Measurements from ENCODE around the gene CAPZA3.

The CAPZA3 gene

GRCh38 chr12:18731156-18731555 is 6.8 kb upstream of the CAPZA3 start:
- TF ChIP-seq REST (IDR thresholded peaks at IDR 0.05; ENCODE audit: insufficient read depth in 1 of 2, low read depth in 2 of 2, low read length in 2 of 2): no peak
- TF ChIP-seq POLR2AphosphoS5 (IDR thresholded peaks at IDR 0.05; ENCODE audit: low read depth, low read length): no peak
- TF ChIP-seq TAF1 (IDR thresholded peaks at IDR 0.05; ENCODE audit: borderline replicate concordance, insufficient read depth, low read length): no peak
- TF ChIP-seq SIN3A (IDR thresholded peaks at IDR 0.05; ENCODE audit: borderline replicate concordance, insufficient read depth, low read length): no peak
- no peak for TF ChIP-seq FOXP2 (optimal IDR thresholded peaks at IDR 0.05; ENCODE audit: borderline replicate concordance, extremely low read depth, extremely low read length, insufficient read depth)

- TF ChIP-seq FOXP2 (optimal IDR thresholded peaks at IDR 0.05; ENCODE audit: borderline replicate concordance, extremely low read depth, extremely low read length, insufficient read depth): no peak
- no peak for TF ChIP-seq POLR2AphosphoS5 (IDR thresholded peaks at IDR 0.05; ENCODE audit: low read depth, low read length)
- no peak for TF ChIP-seq SIN3A (IDR thresholded peaks at IDR 0.05; ENCODE audit: borderline replicate concordance, insufficient read depth, low read length)
- no peak for TF ChIP-seq REST (IDR thresholded peaks at IDR 0.05; ENCODE audit: insufficient read depth in 1 of 2, low read depth in 2 of 2, low read length in 2 of 2)
- no peak for TF ChIP-seq TAF1 (IDR thresholded peaks at IDR 0.05; ENCODE audit: borderline replicate concordance, insufficient read depth, low read length)
Measured at GRCh38 chr12:18747895-18748294, 10.0 kb downstream of the CAPZA3 start.

- TF ChIP-seq REST (IDR thresholded peaks at IDR 0.05; ENCODE audit: insufficient read depth in 1 of 2, low read depth in 2 of 2, low read length in 2 of 2): peak in 1 of 2 experiments; percentile 74; a peak in 2 of 4 replicates
- no peak for TF ChIP-seq SIN3A (IDR thresholded peaks at IDR 0.05; ENCODE audit: borderline replicate concordance, insufficient read depth, low read length)
Measured at GRCh38 chr12:18749386-18749957, 11.6 kb downstream of the CAPZA3 start.

GRCh38 chr12:18750085-18750484 is 12.2 kb downstream of the CAPZA3 start:
- no peak for TF ChIP-seq SIN3A (IDR thresholded peaks at IDR 0.05; ENCODE audit: borderline replicate concordance, insufficient read depth, low read length)
- no peak for TF ChIP-seq FOXP2 (optimal IDR thresholded peaks at IDR 0.05; ENCODE audit: borderline replicate concordance, extremely low read depth, extremely low read length, insufficient read depth)
- no peak for TF ChIP-seq TAF1 (IDR thresholded peaks at IDR 0.05; ENCODE audit: borderline replicate concordance, insufficient read depth, low read length)
- no peak for TF ChIP-seq POLR2AphosphoS5 (IDR thresholded peaks at IDR 0.05; ENCODE audit: low read depth, low read length)
- TF ChIP-seq REST (IDR thresholded peaks at IDR 0.05; ENCODE audit: insufficient read depth in 1 of 2, low read depth in 2 of 2, low read length in 2 of 2): no peak

- no peak for TF ChIP-seq FOXP2 (optimal IDR thresholded peaks at IDR 0.05; ENCODE audit: borderline replicate concordance, extremely low read depth, extremely low read length, insufficient read depth)
- TF ChIP-seq TAF1 (IDR thresholded peaks at IDR 0.05; ENCODE audit: borderline replicate concordance, insufficient read depth, low read length): no peak
- TF ChIP-seq POLR2AphosphoS5 (IDR thresholded peaks at IDR 0.05; ENCODE audit: low read depth, low read length): no peak
- TF ChIP-seq SIN3A (IDR thresholded peaks at IDR 0.05; ENCODE audit: borderline replicate concordance, insufficient read depth, low read length): no peak
- no peak for TF ChIP-seq REST (IDR thresholded peaks at IDR 0.05; ENCODE audit: insufficient read depth in 1 of 2, low read depth in 2 of 2, low read length in 2 of 2)
Measured at GRCh38 chr12:18751866-18752265, 13.9 kb downstream of the CAPZA3 start.

Measured in PFSK-1 (cell line).